ENCODE measurements around the gene ASB4. TPM values are rescaled to one million over a fixed set of nuclear protein-coding genes. Genes with fewer than 3 reads are reported as not detected.

ASB4 gene
- under 0.01 TPM in 1 of 2 replicates, not detected in the other for total RNA-seq

GRCh38 chr7:95485391-95486123 is at the start of gene ASB4:
TSS of gene ASB4 (plus strand) at chr7:95485943. CDS start at chr7:95485972, 29 bp downstream.

Other genes with a start within 250 kb of the ASB4 start
- under 0.01 TPM in 1 of 2 replicates, not detected in the other for gene PON1, start 161.4 kb upstream of the ASB4 start, total RNA-seq
- 1.6 and 2.6 TPM in 2 replicates for gene PON3, start 89.6 kb upstream of the ASB4 start, total RNA-seq
- gene PON2, start 50.9 kb upstream of the ASB4 start, total RNA-seq: 101 and 106 TPM in 2 replicates
- gene PDK4, start 110.6 kb downstream of the ASB4 start, total RNA-seq: 2.2 and 18.5 TPM in 2 replicates

Measured in articular chondrocyte of knee joint (primary cell).